Endothelial cell (in vitro differentiated cells): ENCODE measurements around the gene PLCB3. TPM values are rescaled to one million over a fixed set of nuclear protein-coding genes. Genes with fewer than 3 reads are reported as not detected.
A peak's percentile ranks its signal among the peaks of the same experiment; 100 is the strongest.

ENCODE experiments used
- DNase-seq: peaks from one replicate; pipeline ENCODE4 v3.0.0; 2021; ENCODE audit warnings: low spot score
- H3K27ac Mint-ChIP-seq: one replicate; pipeline ENCODE4 v1.8.0; 2021; ENCODE audit warnings: mixed read lengths, inconsistent platforms; ENCODE audit not compliant: unreplicated experiment
- H3K27me3 Mint-ChIP-seq: one replicate; pipeline ENCODE4 v1.8.0; 2021; ENCODE audit warnings: mild to moderate bottlenecking, moderate library complexity, mixed read lengths, inconsistent platforms; ENCODE audit not compliant: unreplicated experiment
- H3K36me3 Mint-ChIP-seq: one replicate; pipeline ENCODE4 v1.8.0; 2021; ENCODE audit warnings: mild to moderate bottlenecking, low read depth, mixed read lengths, inconsistent platforms; ENCODE audit not compliant: unreplicated experiment
- H3K4me1 Mint-ChIP-seq: one replicate; pipeline ENCODE4 v1.8.0; 2021; ENCODE audit warnings: mild to moderate bottlenecking, mixed read lengths, inconsistent platforms; ENCODE audit not compliant: unreplicated experiment
- H3K4me3 Mint-ChIP-seq: one replicate; pipeline ENCODE4 v1.8.0; 2021; ENCODE audit warnings: mild to moderate bottlenecking, mixed read lengths, inconsistent platforms; ENCODE audit not compliant: unreplicated experiment
- H3K9me3 Mint-ChIP-seq: one replicate; pipeline ENCODE4 v1.8.0; 2021; ENCODE audit warnings: mixed read lengths, inconsistent platforms; ENCODE audit not compliant: unreplicated experiment
- total RNA-seq: library from RNA; stranded (reverse); fragmentation: NEBNext Ultra II Directional; extraction: Animal tissue kit (Norgen Biotek cat#: 25700); gene quantifications from one replicate; pipeline ENCODE4 v1.2.1, GENCODE V29; 2021; ENCODE audit not compliant: unreplicated experiment
- TF ChIP-seq, protein P1 (sequence below): fragments of 200-600 bp; sonication (generic); IDR thresholded peaks from one replicate; pipeline ENCODE4 v1.5.0; 2021; ENCODE audit warnings: antibody characterized with exemption; ENCODE audit not compliant: unreplicated experiment

Gene PLCB3
- total RNA-seq, 1 donor from 2014 or later = 51.0 TPM

DNA sequence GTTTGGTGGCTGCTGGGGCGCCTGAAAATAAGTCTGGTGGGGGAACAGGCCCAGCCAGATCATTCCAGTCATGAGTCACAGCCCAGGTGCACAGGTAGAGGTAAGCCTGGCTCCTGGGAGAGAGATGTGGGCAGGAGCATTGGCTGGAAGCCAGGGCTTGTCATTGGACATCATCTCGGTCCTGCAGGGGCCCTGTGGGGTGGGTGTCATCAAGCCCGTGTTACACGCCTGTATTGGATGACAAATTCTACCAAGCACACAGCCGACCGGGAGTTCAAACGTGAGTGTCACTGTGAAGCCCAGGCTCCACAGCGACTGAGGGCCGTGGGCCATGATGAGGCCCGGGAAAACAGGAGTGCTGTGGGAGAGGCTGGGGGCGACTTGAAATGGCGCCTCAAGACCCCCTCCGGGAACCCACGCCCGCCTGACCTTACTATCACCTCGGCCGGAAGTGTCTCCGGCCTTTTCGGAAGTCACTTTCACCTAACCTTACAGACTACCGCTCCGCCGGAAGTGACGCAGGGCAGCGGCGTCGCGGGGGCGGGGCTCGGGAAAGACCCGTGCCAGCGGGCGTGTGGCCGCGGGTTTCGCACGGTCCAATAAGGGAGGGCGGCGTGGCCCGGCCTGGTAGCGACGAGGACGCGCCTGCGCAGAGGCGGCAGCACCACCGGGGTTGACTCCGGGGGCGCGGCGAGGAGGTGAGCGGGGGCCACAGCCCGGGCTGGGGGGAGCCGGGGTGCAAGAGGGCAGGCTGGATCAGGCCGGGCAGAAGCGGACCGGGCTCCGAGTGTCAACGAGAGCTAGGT lies 10.7 kb upstream of the PLCB3 start, which contains the start of gene FKBP2:
Gene FKBP2 (plus strand): TSS at position 661 of the 806 bp plus-strand sequence. CDS start 1,293 bp downstream, outside the sequence.
- Mint-ChIP-seq H3K4me3 (peak within 1 kb of the TSS; percentile 90), H3K27ac (peak within 1 kb of the TSS; percentile 90), H3K9me3 (no peaks in the 10 kb centered on the region), H3K4me1 (peaks cover 8% of the 10 kb centered on the region), H3K36me3 (peaks cover 6% of the 10 kb centered on the region), H3K27me3 (peaks cover 19% of the 10 kb centered on the region)
- DNase-seq = peak; percentile 95
- TF ChIP-seq, protein P1, sequence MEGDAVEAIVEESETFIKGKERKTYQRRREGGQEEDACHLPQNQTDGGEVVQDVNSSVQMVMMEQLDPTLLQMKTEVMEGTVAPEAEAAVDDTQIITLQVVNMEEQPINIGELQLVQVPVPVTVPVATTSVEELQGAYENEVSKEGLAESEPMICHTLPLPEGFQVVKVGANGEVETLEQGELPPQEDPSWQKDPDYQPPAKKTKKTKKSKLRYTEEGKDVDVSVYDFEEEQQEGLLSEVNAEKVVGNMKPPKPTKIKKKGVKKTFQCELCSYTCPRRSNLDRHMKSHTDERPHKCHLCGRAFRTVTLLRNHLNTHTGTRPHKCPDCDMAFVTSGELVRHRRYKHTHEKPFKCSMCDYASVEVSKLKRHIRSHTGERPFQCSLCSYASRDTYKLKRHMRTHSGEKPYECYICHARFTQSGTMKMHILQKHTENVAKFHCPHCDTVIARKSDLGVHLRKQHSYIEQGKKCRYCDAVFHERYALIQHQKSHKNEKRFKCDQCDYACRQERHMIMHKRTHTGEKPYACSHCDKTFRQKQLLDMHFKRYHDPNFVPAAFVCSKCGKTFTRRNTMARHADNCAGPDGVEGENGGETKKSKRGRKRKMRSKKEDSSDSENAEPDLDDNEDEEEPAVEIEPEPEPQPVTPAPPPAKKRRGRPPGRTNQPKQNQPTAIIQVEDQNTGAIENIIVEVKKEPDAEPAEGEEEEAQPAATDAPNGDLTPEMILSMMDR = no peak

DNA sequence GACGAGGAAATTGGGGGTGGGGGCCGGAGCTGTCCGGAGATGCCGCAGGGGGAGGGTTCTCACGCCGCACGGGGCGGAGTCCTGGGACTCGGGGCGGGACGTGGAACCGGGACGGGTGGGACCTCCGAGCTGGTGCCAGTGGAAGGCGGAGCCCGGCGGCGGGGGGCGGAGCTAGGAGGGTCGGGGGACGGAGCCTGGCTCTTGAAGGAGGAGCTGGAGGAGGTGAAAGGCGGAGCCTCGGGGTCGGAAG lies 10.2 kb upstream of the PLCB3 start:
- peaks cover 8% of the 10 kb centered on the region for H3K4me1 Mint-ChIP-seq
- no peak overlapping the region for H3K27ac Mint-ChIP-seq
- peaks cover 18% of the 10 kb centered on the region for H3K27me3 Mint-ChIP-seq
- DNase-seq = peak; percentile 100
- H3K9me3 Mint-ChIP-seq = no peaks in the 10 kb centered on the region
- peak overlapping the region; percentile 90 for H3K4me3 Mint-ChIP-seq
- TF ChIP-seq, protein P1 = no peak
- H3K36me3 Mint-ChIP-seq = peaks cover 6% of the 10 kb centered on the region

DNA sequence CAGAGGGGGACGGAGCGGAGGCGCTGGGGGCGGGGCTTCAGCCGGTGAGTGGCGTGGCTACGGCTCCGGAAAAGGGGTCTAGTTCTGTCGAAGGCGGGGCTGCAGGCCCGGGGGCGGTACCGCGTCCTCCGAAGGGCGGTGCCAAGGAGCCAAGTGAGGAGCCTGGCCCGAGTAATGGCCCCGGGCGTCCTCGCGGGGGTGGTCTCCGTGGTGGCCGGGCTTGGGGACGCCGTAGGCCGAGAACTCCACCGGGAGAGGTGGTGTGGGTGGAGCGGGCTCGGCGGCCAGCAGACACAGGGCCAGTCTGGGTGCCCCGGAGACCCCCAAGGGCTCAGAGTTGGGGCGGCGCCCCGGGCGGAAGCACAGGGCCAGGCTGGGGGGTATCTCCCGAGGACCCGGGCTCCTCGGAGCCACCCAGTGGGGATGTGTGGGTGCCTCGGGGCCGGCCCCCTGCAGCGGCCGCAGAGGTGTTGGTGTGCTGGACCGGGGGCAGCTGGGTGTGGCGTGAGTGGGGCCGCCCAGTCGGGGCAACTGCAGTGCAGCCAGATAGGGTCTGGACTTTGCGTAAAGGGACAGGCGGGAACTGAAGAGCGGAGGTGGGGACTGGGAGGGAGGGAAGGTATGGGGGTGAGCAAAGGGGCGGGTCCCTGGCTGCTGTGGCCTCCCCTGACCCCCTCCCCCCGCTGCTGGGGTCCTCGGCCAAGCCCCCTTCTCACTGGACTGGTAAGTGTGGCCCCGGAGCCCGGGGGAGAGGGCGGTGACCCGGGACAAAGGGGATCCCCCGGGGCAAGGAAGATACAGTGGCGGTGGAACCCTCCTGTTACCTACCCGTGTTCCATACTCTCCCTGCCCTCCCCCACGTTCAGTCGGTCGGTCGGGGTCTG lies 9.6 kb upstream of the PLCB3 start:
- DNase-seq = peak; percentile 37
- Mint-ChIP-seq H3K36me3 (peaks cover 6% of the 10 kb centered on the region), H3K9me3 (no peaks in the 10 kb centered on the region), H3K4me3 (peak overlapping the region; percentile 90), H3K27me3 (peaks cover 18% of the 10 kb centered on the region), H3K4me1 (peaks cover 8% of the 10 kb centered on the region), H3K27ac (no peak overlapping the region)
- TF ChIP-seq, protein P1 = no peak

DNA sequence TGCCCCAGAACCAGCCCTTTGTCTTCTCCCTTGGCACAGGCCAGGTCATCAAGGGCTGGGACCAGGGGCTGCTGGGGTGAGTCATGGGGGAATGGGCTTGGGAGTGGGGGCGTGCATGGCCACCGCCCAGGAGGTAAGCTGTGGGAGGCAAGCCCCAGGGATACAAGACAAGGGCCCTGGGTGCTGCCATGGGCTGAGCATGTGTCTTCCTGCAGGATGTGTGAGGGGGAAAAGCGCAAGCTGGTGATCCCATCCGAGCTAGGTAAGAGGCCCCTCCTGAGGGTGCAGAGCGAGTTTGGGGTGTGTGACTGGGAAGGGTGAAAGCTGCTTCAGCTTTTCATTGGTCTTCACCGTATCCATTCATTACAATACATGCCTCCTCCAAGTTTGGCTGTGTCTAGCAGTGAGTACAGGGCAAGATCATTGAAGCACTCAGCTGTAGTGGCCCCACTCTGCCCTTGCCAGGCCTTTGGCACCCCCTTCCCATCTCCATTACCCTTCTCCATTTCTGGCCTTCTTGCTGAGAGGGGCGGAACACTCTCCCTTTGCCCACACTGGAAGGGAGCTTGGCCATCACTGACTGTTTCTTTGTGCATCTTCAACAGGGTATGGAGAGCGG lies 8.0 kb upstream of the PLCB3 start:
- peaks cover 11% of the 10 kb centered on the region for H3K36me3 Mint-ChIP-seq
- H3K27me3 Mint-ChIP-seq = peaks cover 17% of the 10 kb centered on the region
- TF ChIP-seq, protein P1 = no peak
- H3K4me3 Mint-ChIP-seq = peak overlapping the region; percentile 62
- H3K27ac Mint-ChIP-seq = peak overlapping the region; percentile 42
- DNase-seq = no peak
- no peaks in the 10 kb centered on the region for H3K9me3 Mint-ChIP-seq
- peaks cover 15% of the 10 kb centered on the region for H3K4me1 Mint-ChIP-seq
